Subcutaneous abdominal adipose tissue (tissue), 5 donors: ENCODE measurements around the gene SEC23A.
"Not testable (repeated sequence)": the region's sequence is repeated elsewhere in the genome, so short reads cannot be mapped to it uniquely, and the experiment has no call there.

ENCODE experiments used
- H3K27ac ChIP-seq: one replicate; pipeline ENCODE4 v1.7.0; 2013; ENCODE audit warnings: low read depth, mild to moderate bottlenecking, inconsistent platforms, low read length, moderate library complexity
- H3K27me3 ChIP-seq, 5 donors: one replicate each; pipeline ENCODE4 v1.7.0; 2013; ENCODE audit warnings: low read length in 5 of 5, inconsistent platforms in 1 of 5; ENCODE audit not compliant: control insufficient read depth in 5 of 5, insufficient read depth in 4 of 5
- H3K36me3 ChIP-seq, 5 donors: one replicate each; pipeline ENCODE4 v1.7.0; 2013; ENCODE audit warnings: low read length in 5 of 5; ENCODE audit not compliant: control insufficient read depth in 5 of 5, insufficient read depth in 5 of 5
- H3K4me1 ChIP-seq, 5 donors: one replicate each; pipeline ENCODE4 v1.7.0; 2013; ENCODE audit warnings: low read length in 5 of 5, mild to moderate bottlenecking in 3 of 5, moderate library complexity in 1 of 5; ENCODE audit not compliant: control insufficient read depth in 5 of 5, insufficient read depth in 5 of 5
- H3K4me3 ChIP-seq, 5 donors: one replicate each; pipeline ENCODE4 v1.7.0; 2013; ENCODE audit warnings: low read length in 5 of 5, low read depth in 1 of 5
- H3K9ac ChIP-seq, 5 donors: one replicate each; pipeline ENCODE4 v1.7.0; 2013; ENCODE audit warnings: low read length in 5 of 5, mild to moderate bottlenecking in 4 of 5, moderate library complexity in 3 of 5
- H3K9me3 ChIP-seq, 5 donors: one replicate each; pipeline ENCODE4 v1.7.0; 2013; ENCODE audit warnings: low read length in 5 of 5; ENCODE audit not compliant: control insufficient read depth in 5 of 5
- donor health status: healthy.
- donor health status: healthy.
- donor health status: healthy.
- donor health status: healthy.
- donor health status: healthy.

SEC23A gene

DNA sequence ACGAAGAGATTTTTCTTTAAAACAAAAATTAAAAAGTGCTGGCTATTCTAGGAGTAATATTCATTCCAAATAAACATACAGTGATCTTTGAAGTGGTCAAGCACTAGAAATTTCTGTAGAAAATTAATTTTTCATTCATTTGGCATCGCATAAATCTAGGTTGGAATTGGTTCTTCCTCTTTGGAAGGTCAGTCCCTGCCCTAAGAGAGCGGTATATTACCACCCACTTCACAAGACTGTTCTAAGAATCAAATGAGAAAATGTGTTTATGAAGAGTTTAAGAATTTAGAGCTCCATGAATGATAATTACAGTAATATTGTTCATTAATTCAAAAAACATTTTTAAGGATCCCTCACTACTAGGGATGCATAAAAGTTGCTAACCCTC lies 10.6 kb upstream of the SEC23A start:
- H3K27me3 ChIP-seq = no peaks in the 10 kb centered on the region
- H3K9me3 ChIP-seq = no peaks in the 10 kb centered on the region
- H3K4me3 ChIP-seq = peak overlapping the region; percentile 65 to 95 (median 93)
- peaks cover 0 to 17% (median 10%) of the 10 kb centered on the region in 5 donors for H3K4me1 ChIP-seq
- peak overlapping the region; percentile 70 for H3K27ac ChIP-seq
- peaks cover 3 to 12% (median 5%) of the 10 kb centered on the region in 5 donors for H3K36me3 ChIP-seq
- H3K9ac ChIP-seq = peak overlapping the region; percentile 68 to 92 (median 88)

DNA sequence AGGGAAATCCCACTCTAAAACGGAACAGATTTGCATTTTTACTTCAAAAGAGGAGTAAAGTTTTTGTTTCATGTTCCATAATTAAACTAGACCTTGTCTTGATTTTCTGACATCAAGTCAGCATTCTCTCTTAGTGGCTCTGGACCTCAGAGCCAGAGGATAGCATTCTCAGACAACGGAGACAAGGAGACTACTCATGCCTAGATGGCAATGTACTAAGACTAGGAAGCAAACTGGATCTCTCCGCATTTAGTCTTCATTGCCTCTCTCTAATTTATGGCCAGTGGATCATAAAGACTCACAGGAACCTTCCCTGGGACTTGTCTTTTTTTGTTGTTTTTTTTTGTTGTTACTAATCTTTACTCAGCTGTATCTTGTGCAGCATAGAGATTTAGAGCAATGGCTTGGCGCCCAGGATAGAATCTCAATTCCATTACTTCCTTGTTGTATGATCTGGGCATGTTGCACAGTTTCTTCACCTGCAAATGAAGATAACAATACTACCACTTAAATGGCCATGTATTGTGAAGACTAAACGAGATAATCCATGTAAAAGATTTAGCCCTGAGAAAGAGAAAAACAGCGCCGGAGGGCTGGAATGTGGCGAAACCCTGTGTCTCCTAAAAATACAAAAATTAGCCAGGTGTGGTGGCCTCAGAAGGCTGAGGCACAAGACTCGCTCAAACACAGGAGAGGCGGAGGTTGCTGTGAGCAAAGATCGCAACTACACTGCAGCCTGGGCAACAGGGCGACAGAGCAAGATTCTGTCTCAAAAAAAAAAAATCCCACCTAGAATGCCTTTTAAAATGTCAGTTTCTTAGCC lies 7.1 kb upstream of the SEC23A start:
- H3K4me1 ChIP-seq = peaks cover 0 to 16% (median 9%) of the 10 kb centered on the region in 5 donors
- peak overlapping the region in 1 of 5 donors; percentile 40 for H3K9ac ChIP-seq
- no peak overlapping the region for H3K27ac ChIP-seq
- no peaks in the 10 kb centered on the region for H3K36me3 ChIP-seq
- H3K27me3 ChIP-seq = no peaks in the 10 kb centered on the region
- no peaks in the 10 kb centered on the region for H3K9me3 ChIP-seq
- no peak overlapping the region for H3K4me3 ChIP-seq

DNA sequence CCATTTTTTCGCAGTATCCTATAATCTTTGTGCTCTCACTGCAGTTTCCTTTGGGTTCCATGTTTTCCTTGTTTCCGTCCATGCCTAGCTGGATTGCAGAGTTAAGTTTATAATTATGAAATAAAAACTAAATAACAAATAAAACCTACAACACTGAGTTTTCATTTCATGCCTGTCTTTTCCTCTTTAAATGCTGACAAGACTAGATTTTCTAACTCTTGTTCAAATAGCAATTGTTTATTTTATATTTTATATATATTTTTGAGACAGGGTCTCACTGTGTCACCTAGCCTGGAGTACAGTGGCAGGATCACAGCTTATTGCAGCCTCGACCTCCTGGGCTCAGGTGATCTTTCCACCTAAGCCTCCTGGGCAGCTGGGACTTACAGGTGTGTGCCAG lies 5.8 kb upstream of the SEC23A start:
- no peak overlapping the region for H3K9ac ChIP-seq
- H3K9me3 ChIP-seq = no peaks in the 10 kb centered on the region
- no peaks in the 10 kb centered on the region for H3K27me3 ChIP-seq
- H3K4me1 ChIP-seq = peaks cover 0 to 8% (median 7%) of the 10 kb centered on the region in 5 donors
- H3K27ac ChIP-seq = no peak overlapping the region
- no peaks in the 10 kb centered on the region for H3K36me3 ChIP-seq
- H3K4me3 ChIP-seq = no peak overlapping the region

DNA sequence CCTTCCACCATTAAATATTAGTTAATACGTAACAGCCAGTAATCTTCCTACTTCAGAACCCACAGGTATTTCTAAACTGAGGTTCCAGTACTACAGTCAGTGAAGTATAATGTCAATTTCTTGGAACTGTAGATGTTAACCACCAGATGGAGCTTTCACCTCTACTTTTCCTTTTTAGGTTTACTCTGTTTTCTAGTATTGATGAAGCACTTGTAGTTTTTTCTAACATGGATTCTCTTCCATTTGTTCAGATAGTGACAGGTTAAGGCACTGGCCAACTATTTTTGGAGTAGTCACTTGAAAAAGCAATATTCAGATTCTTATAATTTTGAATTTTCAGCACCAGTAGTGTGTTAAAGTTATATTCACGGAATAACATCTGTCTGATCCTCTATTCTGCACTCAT lies 4.6 kb upstream of the SEC23A start:
- Histone ChIP-seq H3K9me3 (no peaks in the 10 kb centered on the region), H3K4me3 (no peak overlapping the region), H3K27ac (no peak overlapping the region), H3K27me3 (no peaks in the 10 kb centered on the region), H3K9ac (peak overlapping the region in 1 of 5 donors; percentile 35), H3K4me1 (peaks cover 0 to 10% (median 8%) of the 10 kb centered on the region in 5 donors), H3K36me3 (no peaks in the 10 kb centered on the region)

DNA sequence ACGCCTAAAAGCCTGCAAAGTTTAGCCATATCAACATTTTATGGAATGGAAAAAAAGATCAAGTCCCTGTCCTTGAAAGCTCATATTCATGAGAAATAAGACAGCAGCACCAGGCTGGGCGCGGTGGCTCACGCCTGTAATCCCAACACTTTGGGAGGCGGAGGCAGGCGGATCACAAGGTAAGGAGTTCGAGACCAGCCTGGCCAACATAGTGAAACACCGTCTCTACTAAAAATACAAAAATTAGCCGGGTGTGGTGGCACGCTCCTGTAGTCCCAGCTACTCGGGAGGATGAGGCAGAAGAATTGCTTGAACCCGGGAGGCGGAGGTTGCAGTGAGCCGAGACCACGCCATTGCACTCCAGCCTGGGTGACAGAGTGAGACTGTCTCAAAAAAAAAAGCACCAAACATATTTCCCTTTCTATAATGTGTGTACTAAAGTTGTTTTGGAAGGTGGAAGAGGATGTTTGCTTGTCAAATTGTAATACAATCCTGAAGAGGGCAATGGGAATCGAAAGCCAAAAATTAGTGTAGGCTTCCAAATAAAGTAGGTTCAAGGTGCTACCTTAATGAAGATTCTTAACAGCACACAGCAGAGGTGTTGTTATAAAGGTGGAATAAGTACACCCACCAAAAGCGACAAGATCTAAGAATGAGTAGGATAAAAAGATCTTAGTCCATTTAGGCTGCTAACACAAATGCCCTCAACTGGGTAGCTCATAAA lies 1.2 kb upstream of the SEC23A start:
- Histone ChIP-seq H3K27ac (peak overlapping the region; percentile 94), H3K4me3 (peak overlapping the region; percentile 74 to 96 (median 89))

DNA sequence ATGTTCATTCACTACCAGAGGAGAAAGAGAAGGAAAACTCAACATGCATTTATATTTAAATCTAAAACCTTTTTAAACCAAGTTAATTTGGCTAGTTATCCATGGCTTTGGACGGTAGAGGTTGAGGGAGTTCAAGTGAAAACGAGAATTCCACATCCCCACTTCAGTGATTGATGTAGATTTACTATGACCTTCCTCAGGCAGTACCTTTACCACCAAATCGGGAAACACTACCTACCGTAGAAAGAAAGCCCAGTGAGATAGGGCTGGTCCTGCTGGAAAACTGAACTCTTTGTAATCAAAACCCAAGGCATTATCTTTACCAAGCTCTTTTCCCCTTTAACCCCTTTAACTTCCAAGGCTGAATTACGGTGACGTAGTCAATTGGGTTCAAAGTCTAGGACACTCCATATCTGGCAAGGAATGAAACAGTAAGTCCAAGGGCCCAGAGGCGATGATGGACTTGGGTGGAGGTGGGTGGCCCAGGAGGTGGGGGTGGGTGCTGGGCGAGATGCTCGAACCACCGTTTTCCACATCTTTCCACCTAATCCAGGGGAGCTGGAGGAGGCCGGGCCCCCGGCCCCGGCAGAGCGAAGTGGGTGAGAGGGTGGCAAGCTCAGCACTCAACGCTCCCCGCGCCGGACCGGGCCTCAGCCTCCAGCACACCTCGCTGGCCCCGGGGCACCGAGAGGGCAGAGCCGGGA lies 618 bp downstream of the SEC23A start:
- Histone ChIP-seq H3K27me3 (no peaks in the 10 kb centered on the region), H3K9ac (peak overlapping the region; percentile 42 to 96 (median 95)), H3K36me3 (no peaks in the 10 kb centered on the region), H3K4me1 (peaks cover 0 to 36% (median 22%) of the 10 kb centered on the region in 5 donors), H3K9me3 (no peaks in the 10 kb centered on the region), H3K4me3 (peak overlapping the region; percentile 74 to 96 (median 85)), H3K27ac (peak overlapping the region; percentile 94)

More for the DNA sequence above, 1.2 kb upstream of the SEC23A start:
- not testable (repeated sequence) for H3K27me3 ChIP-seq, H3K36me3 ChIP-seq, H3K9me3 ChIP-seq
- H3K9ac ChIP-seq = peak overlapping the region; percentile 89 to 96 (median 95)
- H3K4me1 ChIP-seq = peaks cover 0 to 29% (median 22%) of the 10 kb centered on the region in 5 donors

DNA sequence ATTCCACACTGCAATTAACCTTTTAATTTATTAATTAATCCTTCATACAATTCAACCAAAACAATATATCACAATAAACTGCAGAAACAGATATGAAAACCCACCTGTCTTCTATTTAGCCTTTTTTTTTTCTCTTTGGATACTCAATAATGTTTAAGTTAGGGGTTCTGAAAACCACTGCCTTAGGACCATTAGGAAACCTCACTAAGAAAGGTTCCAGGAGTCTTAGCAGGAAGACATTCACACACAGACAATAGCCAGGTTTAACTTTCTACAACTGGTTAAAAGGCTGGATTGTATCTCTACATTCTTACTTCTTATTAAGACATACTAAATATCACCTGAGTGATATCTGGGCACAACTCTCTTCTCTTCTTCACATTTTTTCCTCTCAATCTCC lies 3.3 kb downstream of the SEC23A start:
- no peaks in the 10 kb centered on the region for H3K27me3 ChIP-seq
- H3K4me3 ChIP-seq = no peak overlapping the region
- H3K9ac ChIP-seq = no peak overlapping the region
- H3K36me3 ChIP-seq = peaks cover 3 to 14% (median 8%) of the 10 kb centered on the region in 5 donors
- H3K27ac ChIP-seq = peak overlapping the region; percentile 6
- H3K4me1 ChIP-seq = peaks cover 0 to 37% (median 22%) of the 10 kb centered on the region in 5 donors
- H3K9me3 ChIP-seq = no peaks in the 10 kb centered on the region

DNA sequence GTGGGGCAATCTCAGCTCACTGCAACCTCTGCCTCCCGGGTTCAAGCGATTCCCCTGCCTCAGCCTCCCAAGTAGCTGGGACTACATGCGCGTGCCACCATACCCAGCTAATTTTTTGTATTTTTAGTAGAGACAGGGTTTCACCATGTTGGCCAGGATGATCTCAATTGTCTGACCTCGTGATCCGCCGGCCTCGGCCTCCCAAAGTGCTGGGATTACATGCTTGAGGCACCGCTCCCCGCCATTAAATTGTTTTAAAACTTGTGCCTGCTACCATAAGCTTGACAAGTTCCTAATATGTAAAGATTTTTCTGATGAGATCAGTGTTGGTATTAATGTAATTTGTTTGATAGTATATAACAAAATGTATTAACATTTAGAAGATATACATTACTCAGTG lies 3.8 kb downstream of the SEC23A start:
- not testable (repeated sequence) for H3K9me3 ChIP-seq, H3K27ac ChIP-seq, H3K9ac ChIP-seq, H3K4me3 ChIP-seq, H3K27me3 ChIP-seq
- Histone ChIP-seq H3K36me3 (peaks cover 7 to 18% (median 11%) of the 10 kb centered on the region in 5 donors), H3K4me1 (peaks cover 0 to 37% (median 22%) of the 10 kb centered on the region in 5 donors)

DNA sequence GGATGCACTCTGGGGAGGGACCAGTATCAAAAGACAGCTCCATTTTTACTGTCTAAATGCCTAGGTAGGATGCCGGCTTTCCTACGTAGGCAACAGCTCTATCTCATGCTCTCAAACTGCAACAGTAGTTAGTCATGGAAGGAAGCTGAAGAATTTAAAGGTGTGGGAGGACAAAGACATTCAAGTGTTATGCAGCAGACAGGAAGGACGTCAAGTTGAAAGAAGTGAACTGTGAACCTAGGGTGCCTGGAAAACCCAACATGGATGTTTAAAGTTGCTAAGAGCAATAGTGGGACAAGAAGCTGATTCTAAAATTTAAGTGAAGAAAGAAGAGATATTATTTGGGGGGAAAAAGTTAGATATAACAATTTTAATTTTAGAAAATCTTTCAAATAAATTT lies 5.9 kb downstream of the SEC23A start:
- Histone ChIP-seq H3K27ac (no peak overlapping the region), H3K4me3 (no peak overlapping the region), H3K9ac (no peak overlapping the region), H3K36me3 (peaks cover 14 to 33% (median 15%) of the 10 kb centered on the region in 5 donors), H3K9me3 (no peaks in the 10 kb centered on the region), H3K4me1 (peaks cover 0 to 30% (median 11%) of the 10 kb centered on the region in 5 donors), H3K27me3 (no peaks in the 10 kb centered on the region)
